Left lung (tissue), 10 donors: ENCODE measurements around the gene TARS2. TPM values are rescaled to one million over a fixed set of nuclear protein-coding genes. Genes with fewer than 3 reads are reported as not detected.
A peak's percentile ranks its signal among the peaks of the same experiment; 100 is the strongest.

ENCODE experiments used
- ATAC-seq: fragments of 200-7000 bp; cut with Tn5 transposase; one replicate; pipeline ENCODE4 v1.9.1; 2020; ENCODE audit warnings: moderate library complexity
- DNase-seq, 4 donors: peaks; one replicate each; pipeline ENCODE4 v3.0.0-alpha.2; 2013 to 2020
- H3K27ac ChIP-seq, 2 donors: fragments of 200-600 bp; sonication (generic) in 1 of 2; one replicate each; pipeline versions ENCODE4 v1.5.0 to v1.8.0; 2020 to 2021
- H3K27me3 ChIP-seq, 2 donors: fragments of 200-600 bp; sonication (generic) in 1 of 2; one replicate each; pipeline versions ENCODE4 v1.5.0 to v1.8.0; 2020 to 2021
- H3K36me3 ChIP-seq, 2 donors: fragments of 200-600 bp; sonication (generic) in 1 of 2; one replicate each; pipeline versions ENCODE4 v1.5.0 to v1.8.0; 2020 to 2021
- H3K4me1 ChIP-seq, 2 donors: fragments of 200-600 bp; one replicate each; pipeline ENCODE4 v1.8.0; 2021
- H3K4me3 ChIP-seq, 2 donors: fragments of 200-600 bp; sonication (generic) in 1 of 2; one replicate each; pipeline versions ENCODE4 v1.5.0 to v1.8.0; 2020 to 2021; ENCODE audit warnings: mild to moderate bottlenecking in 1 of 2
- H3K9me3 ChIP-seq, 2 donors: fragments of 200-600 bp; sonication (generic) in 1 of 2; one replicate each; pipeline versions ENCODE4 v1.5.0 to v1.8.0; 2020 to 2021
- CTCF ChIP-seq, 2 donors: fragments of 200-600 bp; sonication (generic) in 1 of 2; IDR thresholded peaks; one replicate each; pipeline versions ENCODE4 v1.5.0 to v1.8.0; 2021; ENCODE audit warnings: antibody characterized with exemption in 2 of 2
- intact Hi-C, 2 donors: fragments of 100-400 bp; cut with DNase I; formaldehyde crosslinking; loops; one replicate each; pipeline versions ENCODE4 v1.11.2 to v1.14.2; 2022
- polyA plus RNA-seq, 6 donors: library from polyadenylated mRNA; unstranded; fragments of 120-200 nt; gene quantifications; one replicate each; pipeline ENCODE4 v1.2.1, GENCODE V29; 2013; ENCODE audit not compliant: insufficient read length in 6 of 6
- total RNA-seq, 2 donors: library from RNA; stranded (reverse); fragmentation: NEBNext Ultra II Directional; extraction: Animal tissue kit (Norgen Biotek cat#: 25700); gene quantifications; one replicate each; pipeline ENCODE4 v1.2.1, GENCODE V29; 2021
- donor health status: DM: no; HTN: yes; CAD: no.
- donor health status: DM: no; HTN: no; CAD: no.

The TARS2 gene
- total and polyA plus RNA-seq, 8 donors, result 18.5 to 29.4 (median 26.0) TPM

- no peak overlapping the region for H3K4me3 ChIP-seq
- no peaks in the 10 kb centered on the region for H3K27me3 ChIP-seq
- DNase-seq, result peak in 3 of 4 donors; percentile 43 to 51 (median 46)
- H3K27ac ChIP-seq, result no peak overlapping the region
- ATAC-seq, result peak; percentile 90
- H3K9me3 ChIP-seq, result no peaks in the 10 kb centered on the region
- H3K36me3 ChIP-seq, result peaks cover 0 to 80% of the 10 kb centered on the region in 2 donors
- intact Hi-C loops, result no loop called here
- no peaks in the 10 kb centered on the region for H3K4me1 ChIP-seq
- peak; percentile 65 to 66 for TF ChIP-seq CTCF (IDR thresholded peaks at IDR 0.05)
Observed at GRCh38 chr1:150464422-150464826, 22.8 kb upstream of the TARS2 start.

GRCh38 chr1:150466964-150467363, 20.3 kb upstream of the TARS2 start:
- Histone ChIP-seq H3K36me3 (peaks cover 0 to 79% of the 10 kb centered on the region in 2 donors), H3K4me3 (no peak overlapping the region), H3K4me1 (no peaks in the 10 kb centered on the region), H3K27me3 (no peaks in the 10 kb centered on the region), H3K27ac (no peak overlapping the region), H3K9me3 (no peaks in the 10 kb centered on the region)
- no peak for TF ChIP-seq CTCF (IDR thresholded peaks at IDR 0.05)
- intact Hi-C loops, result no loop called here
- DNase-seq, result no peak
- no peak for ATAC-seq

GRCh38 chr1:150469291-150469690, 17.9 kb upstream of the TARS2 start:
- intact Hi-C loops, result no loop called here
- peaks cover 0 to 80% of the 10 kb centered on the region in 2 donors for H3K36me3 ChIP-seq

GRCh38 chr1:150472601-150473200, 14.5 kb upstream of the TARS2 start:
- Histone ChIP-seq H3K27me3 (no peaks in the 10 kb centered on the region), H3K27ac (no peak overlapping the region), H3K36me3 (peaks cover 0 to 46% of the 10 kb centered on the region in 2 donors), H3K9me3 (no peaks in the 10 kb centered on the region), H3K4me1 (peaks cover 0 to 5% of the 10 kb centered on the region in 2 donors), H3K4me3 (no peak overlapping the region)
- ATAC-seq (no peak), DNase-seq (peak in 1 of 4 donors; percentile 51)
- intact Hi-C loops, result loop anchor here in 1 of 2 donors (10.0 kb wide), 1 partner anchor 52 kb away; no protein-coding TSS in a partner anchor
- no peak for TF ChIP-seq CTCF (IDR thresholded peaks at IDR 0.05)

More at GRCh38 chr1:150469291-150469690, 17.9 kb upstream of the TARS2 start:
- Histone ChIP-seq H3K27ac (no peak overlapping the region), H3K27me3 (no peaks in the 10 kb centered on the region), H3K9me3 (no peaks in the 10 kb centered on the region), H3K4me1 (peaks cover 0 to 5% of the 10 kb centered on the region in 2 donors), H3K4me3 (no peak overlapping the region)
- TF ChIP-seq CTCF (IDR thresholded peaks at IDR 0.05), result no peak
- DNase-seq, result no peak
- ATAC-seq, result no peak

DNA sequence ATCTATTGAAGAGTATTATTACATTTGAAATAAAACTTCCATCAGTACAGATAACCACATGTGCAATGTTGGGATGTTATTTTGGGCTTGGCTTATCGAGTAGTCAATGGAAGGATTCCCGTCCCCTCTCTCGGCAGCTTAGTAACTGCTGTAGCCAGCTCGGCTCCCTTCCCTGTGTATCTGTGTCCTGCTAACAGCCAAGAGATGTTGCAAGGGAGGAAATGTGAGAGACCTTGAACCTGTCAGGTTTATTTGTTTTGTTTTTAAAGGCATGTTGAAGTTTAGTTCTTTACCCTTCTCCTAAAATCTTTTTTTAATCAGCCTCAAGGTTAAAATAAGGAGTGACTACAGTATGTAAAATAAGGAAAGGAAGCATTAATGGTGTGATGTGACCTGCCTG, 13.6 kb upstream of the TARS2 start:
- ATAC-seq, result peak; percentile 34
- no peaks in the 10 kb centered on the region for H3K9me3 ChIP-seq
- intact Hi-C loops, result loop anchor here in 1 of 2 donors (10.0 kb wide), 1 partner anchor 51 kb away; no protein-coding TSS in a partner anchor
- no peaks in the 10 kb centered on the region for H3K27me3 ChIP-seq
- H3K4me3 ChIP-seq, result no peak overlapping the region
- no peak for TF ChIP-seq CTCF (IDR thresholded peaks at IDR 0.05)
- DNase-seq, result no peak
- H3K4me1 ChIP-seq, result peaks cover 0 to 5% of the 10 kb centered on the region in 2 donors
- H3K27ac ChIP-seq, result no peak overlapping the region
- peaks cover 0 to 41% of the 10 kb centered on the region in 2 donors for H3K36me3 ChIP-seq
